OCI-LY1 (cell line): ENCODE measurements around the gene RAF1.

Experiments used
- H2AFZ ChIP-seq: fragments of 200-600 bp; sonication (generic), shearing (Covaris generic); 2 replicates; pipeline ENCODE4 v1.6.0; 2014; ENCODE audit warnings: antibody characterized with exemption, mild to moderate bottlenecking, low read length
- H3F3A ChIP-seq: fragments of 200-600 bp; sonication (generic), shearing (Covaris generic); 2 replicates; pipeline ENCODE4 v1.6.0; 2014; ENCODE audit warnings: mild to moderate bottlenecking, antibody characterized with exemption, low read length, moderate library complexity; ENCODE audit not compliant: insufficient read depth
- H3K27ac ChIP-seq: fragments of 200-600 bp; sonication (generic); 2 replicates; pipeline ENCODE4 v1.5.1; 2014; ENCODE audit warnings: low read length, mixed run types, mild to moderate bottlenecking, low read depth; ENCODE audit not compliant: poor library complexity, severe bottlenecking
- H3K27me3 ChIP-seq: fragments of 200-600 bp; sonication (generic); 2 replicates; pipeline ENCODE4 v1.6.0; 2014; ENCODE audit warnings: antibody characterized with exemption, mild to moderate bottlenecking, low read length, moderate library complexity; ENCODE audit not compliant: insufficient read depth
- H3K36me3 ChIP-seq: fragments of 200-600 bp; sonication (generic); 2 replicates; pipeline ENCODE4 v1.6.1; 2014; ENCODE audit warnings: mild to moderate bottlenecking, antibody characterized with exemption, low read length, moderate library complexity, mixed read lengths; ENCODE audit not compliant: insufficient read depth
- H3K4me1 ChIP-seq: fragments of 200-600 bp; sonication (generic); 2 replicates; pipeline ENCODE4 v1.5.1; 2014; ENCODE audit warnings: mild to moderate bottlenecking, low read length, moderate library complexity; ENCODE audit not compliant: insufficient read depth, severe bottlenecking
- H3K4me2 ChIP-seq: fragments of 200-600 bp; sonication (generic), shearing (Covaris generic); 2 replicates; pipeline ENCODE4 v1.6.1; 2014; ENCODE audit warnings: low read length
- H3K4me3 ChIP-seq: fragments of 200-600 bp; sonication (generic); 2 replicates; pipeline ENCODE4 v1.5.1; 2014; ENCODE audit warnings: low read length, low read depth, mild to moderate bottlenecking, mixed read lengths; ENCODE audit not compliant: poor library complexity, severe bottlenecking
- H3K79me2 ChIP-seq: fragments of 200-600 bp; shearing (Covaris generic); 2 replicates; pipeline ENCODE4 v1.6.1; 2016; ENCODE audit warnings: mixed run types, low read length, mixed read lengths; ENCODE audit not compliant: insufficient read depth
- H3K9ac ChIP-seq: fragments of 200-600 bp; sonication (generic), shearing (Covaris generic); 2 replicates; pipeline ENCODE4 v1.6.1; 2014; ENCODE audit warnings: mild to moderate bottlenecking, low read length, mixed read lengths
- H3K9me2 ChIP-seq: fragments of 200-600 bp; sonication (generic), shearing (Covaris generic); 2 replicates; pipeline ENCODE4 v1.6.1; 2014; ENCODE audit warnings: low read depth, mild to moderate bottlenecking, low read length, mixed read lengths
- H3K9me3 ChIP-seq: fragments of 200-600 bp; shearing (Covaris generic); 2 replicates; pipeline ENCODE4 v1.6.1; 2014; ENCODE audit warnings: low read length, mixed read lengths
- H4K20me1 ChIP-seq: fragments of 200-600 bp; sonication (generic), shearing (Covaris generic); 2 replicates; pipeline ENCODE4 v1.6.0; 2016; ENCODE audit warnings: mild to moderate bottlenecking, low read length; ENCODE audit not compliant: insufficient read depth
- EZH2 ChIP-seq: fragments of 200-600 bp; sonication (generic), shearing (Covaris generic); IDR thresholded peaks from 2 replicates; pipeline ENCODE4 v1.8.0; 2017; ENCODE audit warnings: borderline replicate concordance, mixed run types, mild to moderate bottlenecking, antibody characterized with exemption, low read length, moderate library complexity, mixed read lengths
- TF ChIP-seq, protein P1 (sequence below): fragments of 200-600 bp; sonication (generic), shearing (Covaris generic); IDR thresholded peaks from 2 replicates; pipeline ENCODE4 v1.5.1; 2017; ENCODE audit warnings: mild to moderate bottlenecking, antibody characterized with exemption, low read length, moderate library complexity, mixed read lengths

RAF1 gene

DNA sequence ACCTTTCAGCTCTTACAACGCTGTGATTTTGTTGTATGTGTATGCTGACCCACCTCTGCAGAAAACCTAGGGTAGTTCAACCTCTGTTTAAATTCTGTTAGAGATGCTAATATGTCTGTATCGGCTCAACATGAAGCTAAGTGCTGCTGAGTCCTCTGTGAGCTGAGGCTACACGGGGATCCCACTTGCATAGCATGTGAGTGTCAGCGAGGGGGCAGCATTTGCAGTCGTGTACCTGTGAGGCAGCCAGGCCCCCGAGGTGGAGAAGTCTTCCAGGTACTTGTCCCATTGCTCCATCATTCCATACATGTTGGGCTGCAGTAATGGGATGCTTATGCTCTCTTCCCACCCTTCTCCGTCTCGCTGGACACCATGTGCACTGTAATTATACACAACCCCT is 122.3 kb downstream of the RAF1 start:
- H3K79me2 ChIP-seq: no peaks in the 10 kb centered on the region
- no peaks in the 10 kb centered on the region for H3K9me3 ChIP-seq
- H4K20me1 ChIP-seq: no peaks in the 10 kb centered on the region
- H3K4me2 ChIP-seq: no peak overlapping the region
- no peaks in the 10 kb centered on the region for H3K36me3 ChIP-seq
- H3K27ac ChIP-seq: no peak overlapping the region
- no peak overlapping the region for H3K4me3 ChIP-seq
- H3K4me1 ChIP-seq: no peaks in the 10 kb centered on the region
- H3F3A ChIP-seq: no peaks in the 10 kb centered on the region
- H2AFZ ChIP-seq: no peak overlapping the region
- H3K9ac ChIP-seq: no peak overlapping the region
- no peaks in the 10 kb centered on the region for H3K9me2 ChIP-seq
- no peaks in the 10 kb centered on the region for H3K27me3 ChIP-seq
- TF ChIP-seq EZH2: no peak
- TF ChIP-seq, protein P1, sequence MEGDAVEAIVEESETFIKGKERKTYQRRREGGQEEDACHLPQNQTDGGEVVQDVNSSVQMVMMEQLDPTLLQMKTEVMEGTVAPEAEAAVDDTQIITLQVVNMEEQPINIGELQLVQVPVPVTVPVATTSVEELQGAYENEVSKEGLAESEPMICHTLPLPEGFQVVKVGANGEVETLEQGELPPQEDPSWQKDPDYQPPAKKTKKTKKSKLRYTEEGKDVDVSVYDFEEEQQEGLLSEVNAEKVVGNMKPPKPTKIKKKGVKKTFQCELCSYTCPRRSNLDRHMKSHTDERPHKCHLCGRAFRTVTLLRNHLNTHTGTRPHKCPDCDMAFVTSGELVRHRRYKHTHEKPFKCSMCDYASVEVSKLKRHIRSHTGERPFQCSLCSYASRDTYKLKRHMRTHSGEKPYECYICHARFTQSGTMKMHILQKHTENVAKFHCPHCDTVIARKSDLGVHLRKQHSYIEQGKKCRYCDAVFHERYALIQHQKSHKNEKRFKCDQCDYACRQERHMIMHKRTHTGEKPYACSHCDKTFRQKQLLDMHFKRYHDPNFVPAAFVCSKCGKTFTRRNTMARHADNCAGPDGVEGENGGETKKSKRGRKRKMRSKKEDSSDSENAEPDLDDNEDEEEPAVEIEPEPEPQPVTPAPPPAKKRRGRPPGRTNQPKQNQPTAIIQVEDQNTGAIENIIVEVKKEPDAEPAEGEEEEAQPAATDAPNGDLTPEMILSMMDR: peak; percentile 36; the same call in 1 of the 2 replicates

DNA sequence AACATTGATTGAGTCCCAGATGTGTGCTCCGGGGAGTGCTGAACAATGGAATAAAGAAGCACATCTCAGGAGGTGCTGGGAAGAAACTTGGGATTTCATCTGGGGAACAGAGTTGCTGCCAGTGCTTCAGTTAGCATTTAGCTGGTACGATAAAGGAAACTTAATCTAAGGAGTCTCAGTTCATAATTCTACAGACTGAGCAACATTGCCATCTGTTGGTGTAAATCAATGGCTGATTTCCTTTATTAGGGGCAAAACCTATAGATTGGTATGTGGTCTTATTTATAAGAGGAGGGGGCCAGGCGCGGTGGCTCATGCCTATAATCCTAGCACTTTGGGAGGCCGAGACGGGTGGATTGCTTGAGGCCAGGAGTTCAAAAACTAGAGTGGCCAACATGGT is 127.5 kb downstream of the RAF1 start:
- H3K4me3 ChIP-seq: no peak overlapping the region
- H3K9me2 ChIP-seq: no peaks in the 10 kb centered on the region
- peaks cover 20% of the 10 kb centered on the region for H3K36me3 ChIP-seq
- H3K27ac ChIP-seq: no peak overlapping the region
- H2AFZ ChIP-seq: no peak overlapping the region
- no peaks in the 10 kb centered on the region for H4K20me1 ChIP-seq
- TF ChIP-seq EZH2: no peak
- TF ChIP-seq, protein P1: no peak
- no peaks in the 10 kb centered on the region for H3K9me3 ChIP-seq
- no peaks in the 10 kb centered on the region for H3K79me2 ChIP-seq
- no peak overlapping the region for H3K9ac ChIP-seq
- no peaks in the 10 kb centered on the region for H3K4me1 ChIP-seq
- H3K27me3 ChIP-seq: no peaks in the 10 kb centered on the region
- H3F3A ChIP-seq: no peaks in the 10 kb centered on the region; the same call in 1 of the 2 replicates
- no peak overlapping the region for H3K4me2 ChIP-seq
